Cardiac fibroblast (primary cell): ENCODE measurements around the gene ARHGAP21.

Experiments
- DNase-seq, 2 donors: peaks; one replicate each; pipeline versions ENCODE4 v3.0.0 to v3.0.0-alpha.2; 2010; ENCODE audit warnings: low read depth in 2 of 2
- H3K4me3 ChIP-seq, 2 donors: replicated peaks in 1 of 2; 1 replicate in 1 of 2; 2 replicates in 1 of 2; pipeline ENCODE4 v1.5.1; 2011; ENCODE audit warnings: low read depth in 2 of 2, low read length in 2 of 2, mild to moderate bottlenecking in 2 of 2, moderate library complexity in 1 of 2
- CTCF ChIP-seq: IDR thresholded peaks from one replicate; pipeline ENCODE4 v1.5.1; 2011; ENCODE audit warnings: low read depth, mild to moderate bottlenecking, low read length, inconsistent platforms

Gene ARHGAP21

GRCh38 chr10:24542314-24543270 is 181.1 kb downstream of the ARHGAP21 start:
- no peak for TF ChIP-seq CTCF
- H3K4me3 ChIP-seq, result no peak overlapping the region
- DNase-seq, result no peak

GRCh38 chr10:24541239-24541753 is 182.4 kb downstream of the ARHGAP21 start:
- H3K4me3 ChIP-seq, result no peak overlapping the region
- no peak for DNase-seq
- no peak for TF ChIP-seq CTCF

GRCh38 chr10:24536636-24537035 is 187.1 kb downstream of the ARHGAP21 start:
- DNase-seq, result no peak
- H3K4me3 ChIP-seq, result no peak overlapping the region
- no peak for TF ChIP-seq CTCF

GRCh38 chr10:24533981-24534380 is 189.7 kb downstream of the ARHGAP21 start:
- H3K4me3 ChIP-seq, result no peak overlapping the region
- DNase-seq, result no peak
- TF ChIP-seq CTCF, result no peak
